K562 (cell line): ENCODE data around the gene AHNAK. TPM values are rescaled to one million over a fixed set of nuclear protein-coding genes. Genes with fewer than 3 reads are reported as not detected.

Experiments used
- ATAC-seq: fragments of 200-7000 bp; cut with Tn5 transposase; 3 replicates; pipeline ENCODE4 v1.9.1; 2020; ENCODE audit warnings: moderate library complexity
- BruUV-seq: library from RNA; stranded (reverse); fragments of 400-500 nt; replicated peaks from 2 replicates; lab custom pipeline; 2021; lab: Mats Ljungman, UMichigan
- CTCF ChIA-PET: fragments of 300-600 bp; formaldehyde crosslinking; extraction: SDS; loops from one replicate; lab custom pipeline; 2021; ENCODE audit warnings: low intra/inter-chr PET ratio; lab: Yijun Ruan, JAX
- POLR2A ChIA-PET: fragments of 300-600, 350-650 bp; sonication (Branson Sonifier 250); formaldehyde crosslinking; extraction: SDS; loops from one replicate; lab custom pipeline; 2021; ENCODE audit warnings: antibody characterized with exemption, inconsistent platforms; lab: Yijun Ruan, JAX
- DNase-seq, 4 experiments: peaks; one replicate each; pipeline versions ENCODE4 v3.0.0 to v3.0.0-alpha.2; 2011 to 2018; ENCODE audit warnings: low spot score in 3 of 4, mixed read lengths in 3 of 4; ENCODE audit errors: extremely low read depth in 1 of 4
- FAIRE-seq: peaks from 2 replicates; lab custom pipeline; 2011; peaks lifted over from hg19 to GRCh38; lab: Jason Lieb, UNC
- H2AFZ ChIP-seq: 2 replicates; pipeline ENCODE4 v1.6.0; 2011; ENCODE audit warnings: low read depth, low read length, control low read depth, inconsistent platforms
- H3K27ac ChIP-seq: fragments of 200-600 bp; 3 replicates; pipeline ENCODE4 v1.8.0; 2011; ENCODE audit warnings: low read depth, mild to moderate bottlenecking, control low read depth, inconsistent platforms, low read length, moderate library complexity, mixed read lengths; ENCODE audit errors: extremely low read depth
- H3K27me3 ChIP-seq, 2 experiments: fragments of 300-600 bp in 1 of 2; 2 replicates in 1 of 2; 3 replicates in 1 of 2; pipeline versions ENCODE4 v1.6.0 to v1.8.0; 2011; ENCODE audit warnings: inconsistent platforms in 2 of 2, low read length in 2 of 2, mild to moderate bottlenecking in 1 of 2, mixed read lengths in 1 of 2, moderate library complexity in 1 of 2; ENCODE audit not compliant: control insufficient read depth in 2 of 2, insufficient read depth in 2 of 2
- H3K36me3 ChIP-seq: fragments of 300-600 bp; 3 replicates; pipeline ENCODE4 v1.8.0; 2011; ENCODE audit warnings: mild to moderate bottlenecking, low read length, inconsistent platforms; ENCODE audit not compliant: control insufficient read depth, insufficient read depth
- H3K4me1 ChIP-seq, 2 experiments: fragments of 200-600 bp in 1 of 2; replicated peaks in 1 of 2; 2 replicates in 1 of 2; 3 replicates in 1 of 2; pipeline versions ENCODE4 v1.5.1 to v1.8.0; 2011; ENCODE audit warnings: inconsistent platforms in 2 of 2, low read length in 2 of 2, mild to moderate bottlenecking in 1 of 2, mixed read lengths in 1 of 2, moderate library complexity in 1 of 2; ENCODE audit not compliant: control insufficient read depth in 2 of 2, insufficient read depth in 2 of 2
- H3K4me2 ChIP-seq: 2 replicates; pipeline ENCODE4 v1.6.1; 2011; ENCODE audit warnings: low read length, control low read depth, inconsistent platforms, mixed read lengths; ENCODE audit not compliant: insufficient read depth
- H3K4me3 ChIP-seq: fragments of 200-600 bp; sonication (generic), shearing (Covaris generic); 2 replicates; pipeline ENCODE4 v1.5.1; 2016; ENCODE audit warnings: control low read depth, inconsistent platforms
- H3K79me2 ChIP-seq: fragments of 200-600 bp; 3 replicates; pipeline ENCODE4 v1.8.0; 2011; ENCODE audit warnings: low read length, inconsistent platforms; ENCODE audit not compliant: control insufficient read depth, insufficient read depth
- H3K9ac ChIP-seq, 2 experiments: 2 replicates each; pipeline versions ENCODE4 v1.6.0 to v1.6.1; 2011; ENCODE audit warnings: low read depth in 2 of 2, low read length in 2 of 2, control low read depth in 1 of 2, inconsistent platforms in 1 of 2, mild to moderate bottlenecking in 1 of 2, mixed read lengths in 1 of 2; ENCODE audit not compliant: insufficient read depth in 1 of 2
- H3K9me1 ChIP-seq: one replicate; pipeline ENCODE4 v1.6.0; 2011; ENCODE audit warnings: inconsistent platforms, mild to moderate bottlenecking, low read length, moderate library complexity; ENCODE audit not compliant: control insufficient read depth, insufficient read depth
- H3K9me3 ChIP-seq: replicated peaks from 2 replicates; pipeline ENCODE4 v1.5.1; 2011; ENCODE audit warnings: low read depth, low read length, inconsistent platforms; ENCODE audit not compliant: control insufficient read depth, insufficient read depth
- H4K20me1 ChIP-seq: replicated peaks from 2 replicates; pipeline ENCODE4 v1.6.1; 2011; ENCODE audit warnings: low read length, inconsistent platforms, mixed read lengths; ENCODE audit not compliant: control insufficient read depth, insufficient read depth
- EWSR1 ChIP-seq: fragments of 450-650 bp; IDR thresholded peaks from 2 replicates; pipeline ENCODE4 v1.6.1; 2018; ENCODE audit warnings: borderline replicate concordance, mild to moderate bottlenecking, low read depth, moderate library complexity; ENCODE audit not compliant: partially characterized antibody
- FOXJ3 ChIP-seq: sonication (generic); formaldehyde crosslinking; IDR thresholded peaks from 2 replicates; pipeline ENCODE4 v1.4.0; 2020; ENCODE audit warnings: mild to moderate bottlenecking, missing genetic modification reagents
- IRF2 ChIP-seq: sonication (generic); formaldehyde crosslinking; IDR thresholded peaks from 2 replicates; pipeline ENCODE4 v1.8.1; 2022; ENCODE audit warnings: mild to moderate bottlenecking, missing genetic modification reagents
- JUN ChIP-seq, 2 experiments: sonication (generic) in 1 of 2; formaldehyde crosslinking in 1 of 2; IDR thresholded peaks; 2 replicates each; pipeline versions ENCODE4 v1.6.1 to v1.8.0; 2012 to 2022; ENCODE audit warnings: borderline replicate concordance in 2 of 2, mild to moderate bottlenecking in 2 of 2, improper control_type of control experiment in 1 of 2, low read depth in 1 of 2, low read length in 1 of 2, missing genetic modification reagents in 1 of 2
- NEUROD1 ChIP-seq: fragments of 150-350 bp; IDR thresholded peaks from 2 replicates; pipeline ENCODE4 v1.6.1; 2014; ENCODE audit warnings: borderline replicate concordance, low read length, low read depth; ENCODE audit not compliant: partially characterized antibody
- ZC3H11A ChIP-seq: IDR thresholded peaks from 2 replicates; pipeline ENCODE4 v1.6.1; 2012; ENCODE audit warnings: low read depth, low read length, improper control_type of control experiment
- ZNF699 ChIP-seq: fragments of 250-450 bp; sonication (Bioruptor Pico); IDR thresholded peaks from 2 replicates; pipeline ENCODE4 v1.8.0; 2021; ENCODE audit warnings: mild to moderate bottlenecking, moderate library complexity; ENCODE audit not compliant: insufficient replicate concordance
- WGBS: fragments of 100-300 bp; shearing (Covaris generic); methylation state at CpG from one replicate; pipeline ENCODE4 v1.1.6; 2016; ENCODE audit warnings: low coverage, mixed read lengths; ENCODE audit not compliant: insufficient coverage; ENCODE audit errors: missing lambda C conversion rate; 5-methylcytosine and 5-hydroxymethylcytosine counted together
- in situ Hi-C: fragments of 300-500 bp; cut with MboI; formaldehyde crosslinking; loops from 4 replicates; pipeline ENCODE4 v1.15.0; 2018; ENCODE audit warnings: inconsistent platforms, mixed read lengths
- intact Hi-C: fragments of 100-400 bp; cut with micrococcal nuclease; formaldehyde crosslinking; loops from 2 replicates; pipeline ENCODE4 v1.14.2; 2022
- polyA plus RNA-seq, 8 experiments: library from polyadenylated mRNA; depleted of rRNA in 4 of 8; stranded (reverse) in 5 of 8; unstranded in 3 of 8; fragments of >200 nt; fragmentation: Nextera tagmentation in 2 of 8; fragmentation: Illumina TruSeq in 1 of 8; extraction: Ambion mirVana in 2 of 8; extraction: Trizol in 1 of 8; gene quantifications; 2 replicates each; pipeline versions ENCODE4 v1.2.1 to v1.2.3, GENCODE V29; 2011 to 2014; ENCODE audit warnings: inconsistent platforms in 1 of 8, missing spikeins in 1 of 8
- total RNA-seq, 7 experiments: library from RNA; depleted of rRNA in 6 of 7; stranded (reverse); fragments of >200 nt in 6 of 7; fragmentation: Illumina TruSeq in 2 of 7; extraction: Trizol in 2 of 7; gene quantifications; 2 replicates each; pipeline versions ENCODE4 v1.2.1 to v1.2.3, GENCODE V29; 2011 to 2021; ENCODE audit warnings: low replicate concordance in 1 of 7
- TF ChIP-seq, protein P1 (sequence below): fragments of 250-450 bp; sonication (Bioruptor Pico); IDR thresholded peaks from 2 replicates; pipeline ENCODE4 v1.8.0; 2021; ENCODE audit warnings: mild to moderate bottlenecking, moderate library complexity

The AHNAK gene
- total and polyA plus RNA-seq, 9 of the 15 experiments (the other 6 are each of a cell fraction or from before 2014, with no cell fraction given): 1.5 to 89.7 (median 45.0) TPM

GRCh38 chr11:62464655-62465054 is 82.0 kb downstream of the AHNAK start:
- ChIA-PET POLR2A (no interaction called here), CTCF (no interaction called here)
- Histone ChIP-seq H3K9me3 (no peaks in the 10 kb centered on the region), H2AFZ (0 out of 2 replicates have a peak overlapping the region, but pooled peaks have one; percentile 19), H3K9me1 (no peaks in the 10 kb centered on the region), H3K36me3 (no peaks in the 10 kb centered on the region), H3K4me3 (no peak overlapping the region), H4K20me1 (no peaks in the 10 kb centered on the region), H3K27ac (no peak overlapping the region), H3K9ac (no peak overlapping the region), H3K4me2 (no peak overlapping the region), H3K79me2 (no peaks in the 10 kb centered on the region), H3K4me1 (peaks cover 62% of the 10 kb centered on the region in 2 experiments), H3K27me3 (no peaks in the 10 kb centered on the region)
- ATAC-seq (no peak), DNase-seq (no peak), FAIRE-seq (no peak)
- intact Hi-C loops (no loop called here), in situ Hi-C loops (no loop called here)
- no TSS peak for BruUV-seq
- TF ChIP-seq EWSR1: no peak
- TF ChIP-seq FOXJ3: no peak
- TF ChIP-seq ZC3H11A: no peak
- TF ChIP-seq JUN (IDR thresholded peaks at IDR 0.05; ENCODE audit: borderline replicate concordance, low read depth, low read length): no peak
- TF ChIP-seq JUN (CRISPR knock-in tag; IDR thresholded peaks at IDR 0.05; ENCODE audit: borderline replicate concordance): no peak
- no peak for TF ChIP-seq NEUROD1
- no peak for TF ChIP-seq IRF2 (CRISPR knock-in tag)
- TF ChIP-seq ZNF699 (CRISPR knock-in tag): no peak
- TF ChIP-seq, protein P1, sequence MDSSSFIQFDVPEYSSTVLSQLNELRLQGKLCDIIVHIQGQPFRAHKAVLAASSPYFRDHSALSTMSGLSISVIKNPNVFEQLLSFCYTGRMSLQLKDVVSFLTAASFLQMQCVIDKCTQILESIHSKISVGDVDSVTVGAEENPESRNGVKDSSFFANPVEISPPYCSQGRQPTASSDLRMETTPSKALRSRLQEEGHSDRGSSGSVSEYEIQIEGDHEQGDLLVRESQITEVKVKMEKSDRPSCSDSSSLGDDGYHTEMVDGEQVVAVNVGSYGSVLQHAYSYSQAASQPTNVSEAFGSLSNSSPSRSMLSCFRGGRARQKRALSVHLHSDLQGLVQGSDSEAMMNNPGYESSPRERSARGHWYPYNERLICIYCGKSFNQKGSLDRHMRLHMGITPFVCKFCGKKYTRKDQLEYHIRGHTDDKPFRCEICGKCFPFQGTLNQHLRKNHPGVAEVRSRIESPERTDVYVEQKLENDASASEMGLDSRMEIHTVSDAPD: no peak
- 81% methylated on average over 7 of the region's 7 CpGs for WGBS
